IMR-90 (cell line): ENCODE results near the gene GPR176. TPM values are rescaled to one million over a fixed set of nuclear protein-coding genes. Genes with fewer than 3 reads are reported as not detected.

Source experiments
- ATAC-seq: fragments of 200-7000 bp; cut with Tn5 transposase; 2 replicates; pipeline ENCODE4 v1.9.1; 2020; ENCODE audit warnings: low read depth, mild to moderate bottlenecking, moderate library complexity
- BruUV-seq: library from RNA; stranded (reverse); fragments of 400-500 nt; replicated peaks from 2 replicates; lab custom pipeline; 2021; lab: Mats Ljungman, UMichigan
- CTCF ChIA-PET: fragments of 300-600 bp; formaldehyde crosslinking; extraction: SDS; loops from one replicate; lab custom pipeline; 2021; ENCODE audit warnings: antibody characterized with exemption; lab: Yijun Ruan, JAX
- POLR2A ChIA-PET: fragments of 300-600 bp; sonication (Branson Sonifier 250); formaldehyde crosslinking; loops from one replicate; lab custom pipeline; 2022; ENCODE audit warnings: antibody characterized with exemption; ENCODE audit not compliant: unreplicated experiment; lab: Charles Lee
- DNase-seq: peaks from one replicate; pipeline ENCODE4 v3.0.0; 2013
- H2AFZ ChIP-seq: replicated peaks from 2 replicates; pipeline ENCODE3; 2013; ENCODE audit warnings: low read length, mild to moderate bottlenecking; ENCODE audit not compliant: poor library complexity
- H2AK5ac ChIP-seq: 2 replicates; pipeline ENCODE4 v1.6.1; 2013; ENCODE audit warnings: low read depth, low read length, inconsistent platforms
- H2AK9ac ChIP-seq: replicated peaks from 2 replicates; pipeline ENCODE3; 2013; ENCODE audit warnings: mild to moderate bottlenecking, low read depth, low read length, moderate library complexity; ENCODE audit not compliant: poor library complexity
- H2BK120ac ChIP-seq: 2 replicates; pipeline ENCODE4 v1.6.1; 2013; ENCODE audit warnings: low read depth, low read length, inconsistent platforms
- H2BK15ac ChIP-seq: 3 replicates; pipeline ENCODE4 v1.6.1; 2013; ENCODE audit warnings: low read depth, low read length, inconsistent platforms
- H2BK20ac ChIP-seq: 2 replicates; pipeline ENCODE4 v1.6.1; 2013; ENCODE audit warnings: low read depth, mild to moderate bottlenecking, inconsistent platforms, low read length, moderate library complexity
- H2BK5ac ChIP-seq: 2 replicates; pipeline ENCODE4 v1.6.1; 2013; ENCODE audit warnings: mild to moderate bottlenecking, low read depth, low read length, inconsistent platforms; ENCODE audit not compliant: poor library complexity, severe bottlenecking
- H3K14ac ChIP-seq: replicated peaks from 2 replicates; pipeline ENCODE4 v1.6.1; 2013; ENCODE audit warnings: low read depth, low read length, inconsistent platforms
- H3K18ac ChIP-seq: 2 replicates; pipeline ENCODE4 v1.6.1; 2013; ENCODE audit warnings: low read depth, low read length, control low read depth
- H3K23ac ChIP-seq: 2 replicates; pipeline ENCODE4 v1.6.1; 2013; ENCODE audit warnings: low read depth, low read length, inconsistent platforms
- H3K27ac ChIP-seq: 2 replicates; pipeline ENCODE4 v1.5.1; 2013; ENCODE audit warnings: mild to moderate bottlenecking, control low read depth, low read length; ENCODE audit not compliant: insufficient read depth
- H3K27me3 ChIP-seq: 2 replicates; pipeline ENCODE4 v1.6.1; 2013; ENCODE audit warnings: low read length; ENCODE audit not compliant: control insufficient read depth, insufficient read depth
- H3K36me3 ChIP-seq: 2 replicates; pipeline ENCODE4 v1.6.1; 2013; ENCODE audit warnings: low read length, mixed read lengths; ENCODE audit not compliant: control insufficient read depth, insufficient read depth
- H3K4ac ChIP-seq: 2 replicates; pipeline ENCODE4 v1.6.1; 2013; ENCODE audit warnings: low read depth, low read length, inconsistent platforms
- H3K4me1 ChIP-seq: 2 replicates; pipeline ENCODE4 v1.6.1; 2013; ENCODE audit warnings: low read length, mixed read lengths; ENCODE audit not compliant: control insufficient read depth, insufficient read depth
- H3K4me2 ChIP-seq: 2 replicates; pipeline ENCODE4 v1.6.1; 2013; ENCODE audit warnings: low read depth, mild to moderate bottlenecking, control low read depth, low read length, moderate library complexity
- H3K4me3 ChIP-seq: 2 replicates; pipeline ENCODE4 v1.5.1; 2013; ENCODE audit warnings: low read depth, mild to moderate bottlenecking, control low read depth, low read length, moderate library complexity; ENCODE audit not compliant: insufficient read depth
- H3K56ac ChIP-seq: 2 replicates; pipeline ENCODE4 v1.6.1; 2013; ENCODE audit warnings: low read length, inconsistent platforms; ENCODE audit not compliant: insufficient read depth; ENCODE audit errors: extremely low read depth
- H3K79me1 ChIP-seq, 2 experiments: 2 replicates each; pipeline ENCODE4 v1.6.1; 2013; ENCODE audit warnings: low read length in 2 of 2, inconsistent platforms in 1 of 2, low read depth in 1 of 2
- H3K9ac ChIP-seq: 2 replicates; pipeline ENCODE4 v1.6.1; 2013; ENCODE audit warnings: low read depth, low read length, control low read depth
- H3K9me1 ChIP-seq: 2 replicates; pipeline ENCODE4 v1.6.1; 2013; ENCODE audit warnings: low read length, inconsistent platforms; ENCODE audit not compliant: insufficient read depth
- H3K9me3 ChIP-seq: 2 replicates; pipeline ENCODE4 v1.6.1; 2013; ENCODE audit warnings: low read length; ENCODE audit not compliant: control insufficient read depth, insufficient read depth
- H4K20me1 ChIP-seq: 2 replicates; pipeline ENCODE4 v1.6.1; 2013; ENCODE audit warnings: low read length, inconsistent platforms; ENCODE audit not compliant: insufficient read depth
- H4K5ac ChIP-seq: 2 replicates; pipeline ENCODE4 v1.6.1; 2013; ENCODE audit warnings: mild to moderate bottlenecking, low read depth, low read length, control low read depth
- H4K8ac ChIP-seq, 2 experiments: 2 replicates each; pipeline ENCODE4 v1.6.1; 2013; ENCODE audit warnings: low read depth in 2 of 2, low read length in 2 of 2, control low read depth in 1 of 2, inconsistent platforms in 1 of 2
- H4K91ac ChIP-seq: 2 replicates; pipeline ENCODE4 v1.6.1; 2013; ENCODE audit warnings: low read depth, low read length, inconsistent platforms; ENCODE audit not compliant: insufficient read depth
- MAFK ChIP-seq: IDR thresholded peaks from 2 replicates; pipeline ENCODE4 v1.6.1; 2012; ENCODE audit warnings: low read depth, low read length, improper control_type of control experiment
- MAZ ChIP-seq: IDR thresholded peaks from 2 replicates; pipeline ENCODE4 v1.6.1; 2012; ENCODE audit warnings: low read depth, mild to moderate bottlenecking, low read length, improper control_type of control experiment, moderate library complexity, borderline replicate concordance
- RCOR1 ChIP-seq: IDR thresholded peaks from 2 replicates; pipeline ENCODE4 v1.6.1; 2012; ENCODE audit warnings: mild to moderate bottlenecking, low read length, improper control_type of control experiment; ENCODE audit not compliant: insufficient replicate concordance
- SMC3 ChIP-seq: fragments of 150-350 bp; IDR thresholded peaks from 2 replicates; pipeline ENCODE4 v1.6.1; 2016; ENCODE audit warnings: low read depth, mild to moderate bottlenecking, antibody characterized with exemption, low read length, moderate library complexity
- WGBS, 2 experiments: methylation state at CpG; one replicate each; pipeline versions ENCODE4 v1.1.5 to v1.1.7; 2013; ENCODE audit warnings: missing lambda C conversion rate in 2 of 2; ENCODE audit not compliant: insufficient read length in 1 of 2; ENCODE audit errors: extremely low coverage in 2 of 2; 5-methylcytosine and 5-hydroxymethylcytosine counted together
- dilution Hi-C: fragments of 300-500 bp; cut with HindIII; formaldehyde crosslinking; loops from one replicate; pipeline ENCODE4 v1.14.3; 2018; ENCODE audit warnings: low sequenced_read_pairs; ENCODE audit not compliant: unreplicated experiment
- in situ Hi-C: fragments of 300-500 bp; cut with MboI; formaldehyde crosslinking; loops from 3 replicates; pipeline ENCODE4 v1.14.3; 2019; ENCODE audit warnings: low sequenced_read_pairs, inconsistent platforms, mixed read lengths
- intact Hi-C: fragments of 100-400 bp; cut with micrococcal nuclease; formaldehyde crosslinking; loops from 2 replicates; pipeline ENCODE4 v1.10.0; 2022
- polyA plus RNA-seq, 3 experiments: library from polyadenylated mRNA; depleted of rRNA; stranded (reverse); fragments of >200 nt; gene quantifications; 2 replicates each; pipeline ENCODE4 v1.2.3, GENCODE V29; 2012; ENCODE audit warnings: low replicate concordance in 1 of 3
- total RNA-seq: library from RNA; depleted of rRNA; stranded (reverse); fragments of >200 nt; gene quantifications from 2 replicates; pipeline ENCODE4 v1.2.3, GENCODE V29; 2012

GPR176 gene
- total and polyA plus RNA-seq, 2 of the 4 experiments (the other 2 are of a cell fraction): 114 to 246 TPM

DNA sequence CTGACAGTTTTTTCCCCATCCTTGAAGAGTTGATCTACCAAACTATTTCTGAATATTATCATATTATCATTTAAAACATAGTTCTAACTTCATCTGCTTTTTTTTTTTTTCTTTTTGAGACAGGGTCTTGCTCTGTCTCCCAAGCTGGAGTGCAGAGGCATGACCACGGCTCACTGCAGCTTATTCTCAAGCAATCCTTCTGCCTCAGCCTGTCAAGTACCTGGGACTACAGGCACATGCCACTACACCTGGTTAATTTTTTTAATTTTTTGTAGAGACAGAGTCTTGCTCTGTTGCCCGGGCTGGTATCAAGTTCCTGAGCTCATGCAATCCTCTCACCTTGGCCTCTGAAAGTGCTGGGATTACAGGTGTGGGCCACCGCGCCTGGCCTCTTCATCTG lies 15.2 kb upstream of the GPR176 start:
- H2BK20ac ChIP-seq: no peak overlapping the region
- no peak overlapping the region for H2AK9ac ChIP-seq
- H4K5ac ChIP-seq: no peak overlapping the region
- no peaks in the 10 kb centered on the region for H3K9me3 ChIP-seq
- no peak overlapping the region for H3K4me3 ChIP-seq
- no peak overlapping the region; the same call in 1 of the 2 replicates for H3K4ac ChIP-seq
- H2AK5ac ChIP-seq: peak overlapping the region; percentile 69; the same call in 1 of the 2 replicates
- peaks cover 18% of the 10 kb centered on the region; the same call in 1 of the 2 replicates for H4K20me1 ChIP-seq
- peak overlapping the region; percentile 99 for H3K4me2 ChIP-seq
- peak overlapping the region; percentile 16; the same call in 1 of the 2 replicates for H3K27ac ChIP-seq
- dilution Hi-C loops: no loop called here
- DNase-seq: no peak
- no peak overlapping the region for H3K9ac ChIP-seq
- in situ Hi-C loops: no loop called here
- H3K36me3 ChIP-seq: peaks cover 9% of the 10 kb centered on the region
- no peak overlapping the region for H4K91ac ChIP-seq
- peaks cover 15% of the 10 kb centered on the region for H3K9me1 ChIP-seq
- no peak overlapping the region for H3K18ac ChIP-seq
- no peak overlapping the region for H2BK15ac ChIP-seq
- H3K23ac ChIP-seq: peak overlapping the region; percentile 64; the same call in 1 of the 2 replicates
- no TSS peak for BruUV-seq
- TF ChIP-seq SMC3 (no peak), RCOR1 (no peak), MAZ (no peak), MAFK (no peak)
- no peaks in the 10 kb centered on the region for H3K27me3 ChIP-seq
- no peak overlapping the region; the same call in 1 of the 2 replicates for H2BK120ac ChIP-seq
- intact Hi-C loops: loop anchor here (10.0 kb wide), 1 partner anchor 250 kb away; no protein-coding TSS in a partner anchor
- ChIA-PET CTCF (interaction anchor here (0.6 to 0.7 kb wide), 4 partner anchors 44 to 271 kb away, joined by 3 to 6 read pairs (median 3); no protein-coding TSS in a partner anchor), POLR2A (interaction anchor here (0.6 kb wide), 1 partner anchor 16 kb away, joined by 3 read pairs; no protein-coding TSS in a partner anchor)
- peak overlapping the region in 1 of 2 experiments; percentile 10; a peak in 3 of 4 replicates for H4K8ac ChIP-seq
- peaks cover 21% of the 10 kb centered on the region for H3K4me1 ChIP-seq
- peak overlapping the region; percentile 56 for H2BK5ac ChIP-seq
- no peak overlapping the region for H2AFZ ChIP-seq
- H3K79me1 ChIP-seq: peaks cover 21 to 55% of the 10 kb centered on the region in 2 experiments
- peak overlapping the region; percentile 37; the same call in 1 of the 2 replicates for H3K14ac ChIP-seq
- WGBS, 2 experiments: no CpG with 5 or more reads among the region's 4 CpGs
- ATAC-seq: no peak
- H3K56ac ChIP-seq: no peak overlapping the region
